DMS153 (cell line): ENCODE data around the gene TSPO2.
"Not testable (repeated sequence)": the region's sequence is repeated elsewhere in the genome, so short reads cannot be mapped to it uniquely, and the experiment has no call there.

Source experiments
- DNase-seq: peaks from one replicate; lab custom pipeline; 2025; lab: John Stamatoyannopoulos, UW

Gene TSPO2

DNA sequence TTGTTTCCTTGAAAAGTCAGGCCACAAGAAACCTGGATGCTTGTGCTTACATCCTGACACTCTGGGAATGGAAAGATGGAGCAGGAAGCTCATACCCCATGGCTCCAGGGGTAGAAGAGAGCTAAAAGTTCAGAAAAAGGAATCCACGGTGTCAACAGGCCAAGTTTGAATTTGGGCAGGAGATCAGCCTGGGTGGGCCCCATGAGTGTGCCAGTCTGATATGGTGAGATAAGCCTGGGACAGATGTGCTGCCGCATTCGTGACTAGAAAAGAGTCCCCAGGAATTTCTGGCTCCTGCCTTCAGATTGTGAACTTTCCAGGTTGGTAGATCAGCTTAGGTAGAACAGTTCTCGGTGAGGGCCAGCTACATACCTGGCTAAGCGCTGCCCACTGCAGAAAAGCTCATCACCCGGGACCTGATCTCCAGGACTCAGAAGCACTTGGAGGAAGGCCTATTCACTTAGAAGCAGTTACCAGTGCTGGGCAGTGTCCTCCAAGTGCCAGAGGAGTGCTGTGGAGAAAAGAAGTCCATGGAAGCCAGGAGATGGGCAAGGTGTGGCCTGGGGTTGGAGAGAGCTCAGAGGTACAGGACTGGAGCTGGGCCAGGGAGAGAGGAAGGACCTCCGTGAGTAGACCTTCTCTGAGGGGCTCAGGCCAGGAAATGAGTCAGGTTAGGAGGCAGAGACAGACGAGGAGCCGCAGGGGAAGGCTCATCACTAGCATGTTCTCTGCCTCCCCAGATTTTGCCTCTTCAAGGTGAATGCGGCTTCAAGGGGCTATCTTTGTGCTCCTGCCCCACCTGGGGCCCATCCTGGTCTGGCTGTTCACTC, at the start of gene TSPO2:
TSPO2 (plus strand) TSS at position 242 of the 830 bp plus-strand sequence; CDS start at position 761, 519 bp downstream.
- no peak for DNase-seq

GRCh38 chr6:40992746-40993145, 49.5 kb upstream of the TSPO2 start:
- no peak for DNase-seq

GRCh38 chr6:40996591-40997233, 45.6 kb upstream of the TSPO2 start:
- peak; percentile 69 for DNase-seq

GRCh38 chr6:40997234-40997957, 44.9 kb upstream of the TSPO2 start:
- peak; percentile 45 for DNase-seq

GRCh38 chr6:40998661-40999060, 43.6 kb upstream of the TSPO2 start:
- no peak for DNase-seq

DNA sequence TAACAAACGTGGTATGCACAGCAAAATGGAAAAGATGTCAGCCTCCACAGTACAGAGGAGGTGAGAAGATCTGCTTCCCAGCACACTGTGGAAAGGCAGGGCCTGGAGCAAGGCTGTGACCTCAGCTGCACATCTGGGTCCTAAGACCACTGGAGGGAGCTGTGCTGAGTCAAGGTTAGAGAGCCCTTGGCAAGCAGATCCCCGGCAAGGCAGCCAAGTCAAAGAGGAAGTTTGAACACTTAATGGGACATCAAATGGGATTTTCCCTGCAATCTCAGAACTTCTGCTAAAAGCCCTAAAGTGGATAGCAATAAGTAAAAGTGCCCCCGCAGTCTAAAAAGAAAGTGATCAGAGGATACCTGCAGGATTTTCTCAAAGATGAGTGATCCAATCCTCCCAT, 42.7 kb upstream of the TSPO2 start:
- peak; percentile 44 for DNase-seq

DNA sequence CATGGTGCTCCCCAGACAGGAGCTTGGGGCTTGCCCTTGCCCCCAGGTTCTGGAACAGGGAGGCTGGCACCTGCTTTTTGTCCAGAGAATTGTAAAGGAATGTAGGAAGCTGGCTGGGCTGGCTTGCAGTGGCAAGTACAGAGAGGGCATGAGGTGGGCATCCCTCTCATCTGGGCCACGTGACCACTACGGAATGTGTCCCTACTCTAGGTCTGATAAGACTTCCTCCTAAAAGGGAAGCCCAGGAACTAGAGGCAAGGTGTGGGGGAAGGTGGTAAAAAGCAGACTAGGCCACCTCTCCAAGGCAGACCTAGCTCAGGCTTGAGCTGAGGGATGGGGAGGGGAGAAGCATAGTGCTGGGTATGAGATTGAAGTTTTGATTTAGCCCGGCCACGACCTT, 42.0 kb upstream of the TSPO2 start:
- no peak for DNase-seq

DNA sequence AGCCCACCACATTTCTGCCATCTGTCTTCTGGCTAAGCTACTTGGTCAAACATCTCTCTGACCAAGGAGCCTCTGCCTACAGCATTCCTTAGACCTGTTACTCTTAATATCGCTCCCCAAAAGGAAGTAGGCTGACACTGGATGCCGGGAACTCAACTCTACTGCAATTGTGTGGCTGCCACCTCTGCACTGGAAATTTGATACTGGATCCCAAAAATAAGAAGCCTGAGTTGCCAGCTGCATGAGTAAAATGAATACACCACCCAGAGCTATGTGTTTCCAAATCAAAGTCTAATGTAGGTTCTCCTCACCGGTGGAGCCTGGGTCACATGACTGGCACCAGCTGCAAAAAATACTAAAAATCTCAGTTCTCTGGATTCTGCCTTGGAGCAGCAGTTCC, 40.1 kb upstream of the TSPO2 start:
- DNase-seq: no peak

DNA sequence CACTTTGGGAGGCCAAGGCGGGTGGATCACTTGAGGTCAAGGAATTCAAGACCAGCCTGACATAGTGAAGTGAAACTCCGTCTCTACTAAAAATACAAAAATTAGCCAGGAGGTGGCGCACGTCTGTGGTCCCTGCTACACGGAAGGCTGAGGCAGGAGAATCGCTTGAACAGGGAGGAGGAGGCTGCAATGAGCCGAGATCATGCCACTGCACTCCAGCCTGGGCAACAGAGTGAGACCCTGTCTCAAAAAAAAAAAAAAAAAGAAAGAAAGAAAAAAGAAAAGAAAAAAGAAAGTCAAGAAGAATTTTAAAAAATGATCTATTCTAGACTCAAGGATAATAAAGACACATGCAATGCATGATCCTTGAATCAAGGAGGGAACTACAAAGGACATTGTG, 36.0 kb upstream of the TSPO2 start:
- peak; percentile 6 for DNase-seq

- DNase-seq: not testable (repeated sequence)
Measured at GRCh38 chr6:41006980-41007379, 35.3 kb upstream of the TSPO2 start.

GRCh38 chr6:41008011-41008410, 34.3 kb upstream of the TSPO2 start:
- no peak for DNase-seq

- DNase-seq: no peak
Measured at GRCh38 chr6:41009669-41010068, 32.6 kb upstream of the TSPO2 start.

- DNase-seq: no peak
Measured at GRCh38 chr6:41011673-41012072, 30.6 kb upstream of the TSPO2 start.

- DNase-seq: no peak
Measured at GRCh38 chr6:41013466-41014153, 28.7 kb upstream of the TSPO2 start.

- DNase-seq: no peak
Measured at GRCh38 chr6:41014780-41015179, 27.5 kb upstream of the TSPO2 start.

- not testable (repeated sequence) for DNase-seq
Measured at GRCh38 chr6:41015860-41016259, 26.4 kb upstream of the TSPO2 start.

DNA sequence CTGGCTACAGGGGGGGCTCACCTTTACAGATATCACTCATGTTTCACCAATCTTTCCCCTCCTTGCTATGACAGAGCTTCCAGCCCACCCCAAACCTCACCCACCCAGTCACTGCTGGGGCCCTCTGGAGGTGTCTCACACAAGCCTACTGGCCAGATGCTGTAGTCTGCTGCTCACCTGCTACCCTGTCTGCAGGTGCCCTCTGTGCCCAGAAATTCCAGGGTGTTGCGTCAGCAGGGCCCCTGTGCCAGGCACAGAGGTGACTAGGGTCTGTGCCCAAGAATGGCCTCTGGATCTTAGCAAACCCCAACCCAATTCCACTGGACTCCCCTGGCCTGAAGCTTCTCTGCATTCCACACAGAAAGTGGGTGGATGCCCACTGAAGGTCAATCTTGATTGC, 24.6 kb upstream of the TSPO2 start:
- DNase-seq: no peak

GRCh38 chr6:41021832-41022231, 20.4 kb upstream of the TSPO2 start:
- DNase-seq: no peak

- DNase-seq: no peak
Measured at GRCh38 chr6:41022294-41022693, 20.0 kb upstream of the TSPO2 start.

DNA sequence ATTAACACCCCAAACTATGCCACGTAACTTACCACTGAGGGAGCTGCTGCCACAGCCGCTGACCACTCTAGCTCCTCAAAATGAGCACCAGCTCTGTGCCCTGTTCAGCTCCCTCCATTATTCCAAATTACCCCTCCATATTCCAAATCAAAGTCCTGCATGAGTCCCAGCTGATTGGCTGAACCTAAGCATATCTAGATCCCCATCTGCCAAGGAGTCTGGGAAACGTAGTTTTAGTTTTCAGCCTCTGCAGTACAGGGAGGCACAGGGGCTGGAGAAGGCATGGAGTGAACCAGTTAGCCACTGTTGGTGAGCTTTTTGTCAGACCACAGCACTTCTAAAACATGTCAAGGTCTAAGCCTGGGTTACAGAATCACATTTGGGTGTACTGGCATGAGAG, 19.2 kb upstream of the TSPO2 start:
- no peak for DNase-seq

DNA sequence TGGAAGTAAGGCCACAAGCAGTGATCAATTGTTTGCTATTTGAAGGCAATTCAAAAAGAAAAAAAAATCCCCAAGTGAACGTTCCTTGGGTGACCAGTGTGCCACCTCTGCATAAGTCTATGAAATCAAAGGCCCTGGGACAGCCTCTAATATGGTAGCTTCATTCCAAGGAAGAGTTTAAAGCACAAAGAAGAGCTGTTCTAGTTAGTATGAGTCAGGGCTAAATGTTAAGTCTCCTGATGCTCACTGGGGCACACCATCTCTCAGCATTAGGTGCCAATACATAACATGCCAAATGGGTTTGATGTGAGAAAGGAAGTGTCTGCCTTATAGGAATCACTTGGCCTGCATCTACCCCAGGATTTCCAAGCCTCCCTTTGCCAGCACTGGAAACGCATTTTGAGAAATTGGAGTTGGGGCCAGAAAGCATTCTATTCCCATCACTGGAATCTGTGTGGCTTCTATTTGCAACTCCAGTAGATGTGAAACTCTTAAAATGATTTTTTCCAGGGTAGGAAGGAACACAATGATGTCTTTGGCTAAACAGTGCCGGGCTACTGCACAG, 16.2 kb upstream of the TSPO2 start:
- DNase-seq: no peak

GRCh38 chr6:41027241-41027640, 15.0 kb upstream of the TSPO2 start:
- no peak for DNase-seq
